NCI-H82 treated with DMSO at 0.1 percent for 48 hours (cell line): ENCODE results near the gene EFNA5.
A peak's percentile ranks its signal among the peaks of the same experiment; 100 is the strongest.

ENCODE experiments used
- DNase-seq: peaks from one replicate; lab custom pipeline; 2025; ENCODE audit not compliant: unreplicated experiment; lab: John Stamatoyannopoulos, UW

The EFNA5 gene

GRCh38 chr5:107572715-107573368, 97.9 kb downstream of the EFNA5 start:
- DNase-seq = no peak

DNA sequence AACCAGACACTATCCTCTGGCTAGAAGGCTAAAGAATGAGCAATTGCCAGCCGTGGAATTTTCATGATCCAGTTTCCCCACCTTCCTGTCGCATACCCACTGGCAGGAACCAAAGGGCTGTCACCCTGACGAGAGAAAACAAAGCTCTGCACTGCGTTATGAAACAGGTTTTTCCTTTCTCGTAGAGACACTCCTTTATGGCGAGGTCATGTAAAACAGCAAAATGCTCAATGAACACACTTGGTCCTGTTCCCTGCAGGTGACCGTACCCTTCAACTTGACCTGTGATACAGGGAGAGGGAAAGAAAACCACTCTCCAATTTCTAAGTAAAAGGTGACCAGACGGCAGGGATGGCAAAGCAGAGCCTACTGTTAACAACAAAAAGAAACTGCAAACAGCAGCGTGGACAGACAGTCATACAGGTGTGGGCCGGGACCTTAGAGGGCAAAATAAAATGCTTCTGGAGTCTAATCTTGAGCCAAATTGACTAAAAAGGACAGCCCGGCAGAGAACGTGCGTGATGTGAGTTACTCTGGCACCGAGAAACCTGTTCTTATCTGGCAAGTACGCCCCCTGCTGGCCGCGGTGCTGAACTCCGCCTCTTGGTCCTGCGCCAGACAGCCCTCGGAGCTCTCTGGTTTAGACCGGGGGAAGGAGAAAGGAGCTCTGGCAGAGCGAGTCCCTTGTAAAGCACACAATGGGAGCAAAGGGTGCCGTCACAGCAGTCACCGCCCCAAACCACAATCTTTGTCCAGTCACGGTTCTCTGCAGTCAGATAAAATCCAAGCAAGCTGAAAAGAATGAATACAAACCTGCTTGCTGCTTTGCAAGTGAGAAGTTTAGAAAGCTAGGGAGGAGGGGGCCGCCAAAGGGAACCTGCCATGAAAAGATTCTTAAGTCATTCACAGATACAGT, 98.9 kb downstream of the EFNA5 start:
- DNase-seq = peak; percentile 74

DNA sequence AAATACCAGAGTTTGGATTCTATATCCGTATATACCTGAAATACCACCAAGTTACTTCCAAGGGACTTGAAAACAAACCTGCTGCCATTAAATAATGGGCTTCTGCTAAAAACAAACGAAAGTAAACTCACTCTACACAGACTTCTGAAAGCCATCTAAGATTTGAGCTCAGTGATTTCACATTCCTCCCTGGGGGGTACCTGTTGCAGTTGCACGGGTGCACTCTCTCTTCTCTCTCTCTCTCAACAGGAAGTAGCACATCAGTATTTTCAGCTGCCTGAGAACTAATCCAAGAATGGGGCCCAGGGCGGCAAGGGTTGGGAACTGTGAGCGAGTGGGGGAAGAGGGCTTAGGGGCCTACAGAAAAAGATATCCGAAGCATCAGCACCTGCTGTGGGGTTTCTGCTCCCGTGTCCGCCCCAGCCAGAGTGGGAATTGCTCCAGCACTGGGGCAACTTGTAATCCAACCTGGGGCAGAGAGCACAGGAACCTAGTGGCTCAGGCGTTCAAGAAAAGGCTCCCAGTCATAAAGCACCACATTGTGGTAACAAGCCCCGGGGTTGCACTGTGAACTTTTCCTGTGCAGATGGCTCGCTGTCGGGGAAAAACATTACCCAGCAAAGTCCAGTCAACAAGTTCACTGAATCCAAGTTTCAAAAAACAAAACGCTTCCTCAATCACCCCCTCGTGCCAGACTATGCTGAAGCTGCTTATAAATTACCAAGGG, 99.8 kb downstream of the EFNA5 start:
- no peak for DNase-seq

GRCh38 chr5:107570181-107570580, 100.6 kb downstream of the EFNA5 start:
- DNase-seq = no peak

DNA sequence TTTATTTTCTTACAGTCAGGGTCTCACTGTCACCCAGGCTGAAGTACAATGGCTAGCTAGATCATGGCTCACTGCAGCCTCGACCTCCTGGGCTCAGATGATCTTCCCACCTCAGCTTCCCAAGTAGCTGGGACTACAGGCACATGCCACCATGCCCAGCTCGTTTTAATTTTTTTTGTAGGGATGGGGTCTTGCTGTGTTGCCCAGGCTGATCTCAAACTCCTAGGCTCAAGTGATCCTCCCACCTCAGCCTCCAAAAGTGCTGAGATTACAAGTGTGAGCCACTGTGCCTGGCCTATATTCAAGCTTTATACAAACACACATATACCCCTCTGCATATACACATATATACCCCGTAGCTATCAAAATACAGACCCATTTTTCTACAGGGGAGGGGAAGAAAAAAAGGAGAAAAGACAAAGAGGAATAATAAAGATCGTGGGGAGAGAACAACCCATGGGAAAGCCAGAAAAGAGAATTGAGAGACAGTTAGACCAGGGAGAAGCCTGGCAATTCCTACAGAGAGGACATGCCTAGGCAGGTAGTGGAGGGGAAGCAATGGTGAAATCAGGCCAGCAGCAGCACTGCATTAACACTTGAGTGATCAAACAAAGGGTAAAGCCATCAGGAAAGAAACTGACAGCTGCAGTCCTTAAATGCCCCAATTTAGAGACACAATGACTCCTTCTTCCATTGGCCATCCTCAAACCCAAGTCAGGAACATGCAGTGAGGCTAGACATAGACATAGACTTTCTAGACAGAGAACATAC, 102.7 kb downstream of the EFNA5 start:
- no peak for DNase-seq

GRCh38 chr5:107566986-107567385, 103.8 kb downstream of the EFNA5 start:
- DNase-seq = no peak

GRCh38 chr5:107565791-107566767, 104.7 kb downstream of the EFNA5 start:
- no peak for DNase-seq

GRCh38 chr5:107564931-107565372, 105.8 kb downstream of the EFNA5 start:
- no peak for DNase-seq

GRCh38 chr5:107563959-107564544, 106.7 kb downstream of the EFNA5 start:
- no peak for DNase-seq

GRCh38 chr5:107560377-107560776, 110.4 kb downstream of the EFNA5 start:
- no peak for DNase-seq

DNA sequence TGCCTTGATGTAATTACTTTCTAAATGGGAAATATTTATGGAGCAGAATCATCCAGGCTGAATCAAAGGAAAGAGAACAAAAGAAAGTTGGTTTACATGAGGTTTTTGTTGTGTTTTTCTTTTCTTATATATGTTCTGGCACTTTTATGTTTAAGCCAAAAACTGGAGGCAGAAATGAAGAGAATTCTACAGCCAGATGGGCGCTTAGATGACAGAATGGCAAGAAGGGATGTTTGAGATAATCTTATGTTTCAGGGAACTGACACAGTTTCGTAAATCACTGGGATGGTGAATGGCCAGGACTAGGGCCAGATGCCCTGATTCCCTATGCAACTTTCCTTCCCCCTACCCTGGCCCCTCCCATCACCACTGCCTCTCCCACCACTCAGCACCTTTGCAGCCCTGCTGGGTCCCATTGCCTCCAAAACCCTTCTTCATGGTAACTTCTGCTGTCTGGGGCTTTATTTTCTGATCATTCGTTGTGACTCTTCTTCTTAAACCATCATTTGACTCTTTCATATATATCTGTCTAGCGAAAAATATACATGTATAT, 111.8 kb downstream of the EFNA5 start:
- DNase-seq = peak; percentile 26

DNA sequence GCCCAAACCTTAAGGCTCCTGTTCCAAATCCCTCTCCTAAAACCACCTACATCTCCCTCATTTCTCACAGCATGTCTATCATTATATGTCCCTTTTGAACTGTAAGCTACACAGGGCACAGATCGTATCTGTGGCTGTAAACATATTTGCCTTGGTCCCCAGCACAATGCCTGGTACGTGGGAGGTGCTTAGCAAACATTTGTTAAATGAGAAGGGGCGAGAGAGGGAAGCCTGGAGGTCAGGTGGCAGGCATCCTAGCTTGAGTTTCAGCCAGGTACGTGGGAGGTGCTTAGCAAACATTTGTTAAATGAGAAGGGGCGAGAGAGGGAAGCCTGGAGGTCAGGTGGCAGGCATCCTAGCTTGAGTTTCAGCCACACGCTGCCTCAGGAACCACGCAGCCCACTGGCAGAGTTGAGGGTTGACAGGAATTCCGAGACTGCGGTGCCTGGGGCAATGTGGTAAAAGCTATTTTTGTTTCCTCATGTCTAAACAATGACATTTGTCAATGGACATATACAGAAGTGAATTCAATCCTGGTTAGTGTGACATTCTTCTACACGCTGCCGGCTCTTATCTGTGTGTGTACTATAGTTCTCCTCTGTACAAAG, 113.6 kb downstream of the EFNA5 start:
- no peak for DNase-seq

DNA sequence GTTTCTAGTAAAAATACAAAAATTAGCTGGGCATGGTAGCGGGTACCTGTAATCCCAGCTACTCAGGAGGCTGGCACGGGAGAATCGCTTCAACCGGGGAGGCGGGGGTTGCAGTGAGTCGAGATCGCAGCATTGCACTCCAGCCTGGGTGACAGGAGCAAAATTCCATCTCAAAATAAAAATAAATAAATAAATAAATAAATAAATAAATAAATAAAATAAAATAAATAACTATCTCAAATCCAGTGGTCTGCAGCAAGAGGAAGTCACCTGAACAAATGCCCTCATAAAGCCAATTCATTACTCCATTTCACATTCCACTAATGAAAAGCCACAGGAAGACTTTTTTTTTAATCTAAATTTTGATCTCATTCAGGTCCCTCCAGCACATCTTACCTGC, 114.2 kb downstream of the EFNA5 start:
- DNase-seq = no peak

- DNase-seq = no peak
Observed at GRCh38 chr5:107555425-107556090, 115.2 kb downstream of the EFNA5 start.

- DNase-seq = peak; percentile 30
Observed at GRCh38 chr5:107554776-107555424, 115.8 kb downstream of the EFNA5 start.

DNA sequence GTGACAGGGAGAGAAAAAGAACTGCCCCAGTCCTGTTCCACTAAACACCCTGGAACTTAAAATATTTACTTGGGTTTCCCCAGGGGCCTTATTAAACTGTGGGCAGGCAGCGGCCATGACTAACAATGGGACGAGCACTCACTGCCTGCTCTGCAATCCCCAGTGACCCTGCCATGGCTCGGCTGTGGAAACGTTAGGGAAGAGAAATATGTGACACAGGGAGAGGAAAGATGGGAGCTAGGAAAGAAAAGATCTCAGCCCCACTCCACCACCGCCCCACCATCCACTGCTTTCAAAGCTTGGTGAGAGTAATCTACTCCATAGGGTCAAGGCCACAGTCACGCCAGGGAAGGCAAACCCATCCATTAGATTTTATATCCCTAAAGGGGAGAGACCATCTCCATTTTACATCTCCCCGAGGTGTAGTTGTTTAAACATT, 117.6 kb downstream of the EFNA5 start:
- DNase-seq = no peak

DNA sequence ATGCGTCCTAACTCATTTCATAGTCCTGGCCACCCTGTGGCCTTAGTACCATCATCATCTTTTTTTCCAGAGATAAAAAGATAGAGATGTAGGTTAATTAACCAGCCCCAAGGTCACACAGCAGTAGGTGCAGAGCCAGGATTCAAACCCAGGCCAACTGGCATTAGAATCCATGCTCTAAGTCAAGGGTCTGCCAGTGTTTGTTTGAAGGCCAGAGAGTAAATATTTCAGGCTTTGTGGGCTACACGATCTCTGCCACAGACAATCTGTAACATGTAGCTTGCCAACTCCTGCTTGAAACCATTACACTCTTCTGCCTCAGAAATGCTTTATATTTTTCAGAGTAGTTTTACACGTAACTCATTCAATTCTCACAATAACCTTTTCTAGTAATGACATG, 119.6 kb downstream of the EFNA5 start:
- no peak for DNase-seq

GRCh38 chr5:107549567-107549966, 121.2 kb downstream of the EFNA5 start:
- no peak for DNase-seq
